Cardiac muscle cell (in vitro differentiated cells and primary cell): ENCODE results near the gene NSUN3. TPM values are rescaled to one million over a fixed set of nuclear protein-coding genes. Genes with fewer than 3 reads are reported as not detected.

Source experiments
- DNase-seq, 2 donors: peaks; one replicate each; pipeline versions ENCODE4 v3.0.0 to v3.0.0-alpha.2; 2010 to 2017; ENCODE audit warnings: low read depth in 1 of 2, low spot score in 1 of 2
- H3K27ac ChIP-seq: fragments of 200-600 bp; sonication (generic); 2 replicates; pipeline ENCODE4 v1.5.1; 2016
- H3K27me3 ChIP-seq: fragments of 200-600 bp; sonication (generic); 2 replicates; pipeline ENCODE4 v1.6.0; 2016; ENCODE audit warnings: control low read depth
- H3K36me3 ChIP-seq: fragments of 200-600 bp; sonication (generic); 2 replicates; pipeline ENCODE4 v1.5.1; 2016; ENCODE audit warnings: control low read depth
- H3K4me1 ChIP-seq: fragments of 200-600 bp; sonication (generic); 2 replicates; pipeline ENCODE4 v1.8.1; 2017; ENCODE audit warnings: low read depth, mild to moderate bottlenecking, mixed run types
- H3K4me3 ChIP-seq: fragments of 200-600 bp; sonication (generic); 2 replicates; pipeline ENCODE4 v1.5.1; 2016; ENCODE audit warnings: mild to moderate bottlenecking
- H3K9me3 ChIP-seq: fragments of 200-600 bp; sonication (generic); 2 replicates; pipeline ENCODE4 v1.5.1; 2017; ENCODE audit warnings: low read depth, mild to moderate bottlenecking, control low read depth
- CTCF ChIP-seq: IDR thresholded peaks from 2 replicates; pipeline ENCODE4 v1.5.1; 2012; ENCODE audit warnings: low read depth, mild to moderate bottlenecking, low read length
- polyA plus RNA-seq: library from polyadenylated mRNA; unstranded; fragments of >200 nt; fragmentation: Nextera tagmentation; extraction: Ambion mirVana; gene quantifications from 2 replicates; pipeline ENCODE4 v1.2.1, GENCODE V29; 2016
- total RNA-seq: library from RNA; depleted of rRNA; stranded (reverse); fragments of >200 nt; gene quantifications from 2 replicates; pipeline ENCODE4 v1.2.3, GENCODE V29; 2016

Gene NSUN3
- total and polyA plus RNA-seq, 2 experiments from 2014 or later = 7.3 to 9.1 TPM

GRCh38 chr3:94064243-94064860, 1.5 kb downstream of the NSUN3 start:
- no peak for DNase-seq
- H3K4me1 ChIP-seq = peaks cover 12% of the 10 kb centered on the region
- no peak overlapping the region for H3K27ac ChIP-seq
- no peaks in the 10 kb centered on the region for H3K36me3 ChIP-seq
- H3K9me3 ChIP-seq = no peaks in the 10 kb centered on the region
- no peaks in the 10 kb centered on the region for H3K27me3 ChIP-seq
- H3K4me3 ChIP-seq = no peak overlapping the region
- TF ChIP-seq CTCF = no peak

- no peak overlapping the region for H3K27ac ChIP-seq
- H3K4me3 ChIP-seq = no peak overlapping the region
- peaks cover 12% of the 10 kb centered on the region for H3K4me1 ChIP-seq
- TF ChIP-seq CTCF = no peak
- DNase-seq = no peak
- H3K9me3 ChIP-seq = no peaks in the 10 kb centered on the region
- no peaks in the 10 kb centered on the region for H3K36me3 ChIP-seq
- H3K27me3 ChIP-seq = no peaks in the 10 kb centered on the region
These were observed 2.3 kb downstream of the NSUN3 start for GRCh38 chr3:94065122-94065521.

GRCh38 chr3:94065819-94066480, 3.1 kb downstream of the NSUN3 start:
- no peak overlapping the region for H3K4me3 ChIP-seq

GRCh38 chr3:94066506-94067500, 3.9 kb downstream of the NSUN3 start:
- H3K27me3 ChIP-seq = no peaks in the 10 kb centered on the region
- TF ChIP-seq CTCF = no peak
- H3K27ac ChIP-seq = no peak overlapping the region
- H3K9me3 ChIP-seq = no peaks in the 10 kb centered on the region
- H3K4me1 ChIP-seq = peaks cover 10% of the 10 kb centered on the region
- no peaks in the 10 kb centered on the region for H3K36me3 ChIP-seq
- no peak for DNase-seq
- H3K4me3 ChIP-seq = no peak overlapping the region

More at GRCh38 chr3:94065819-94066480, 3.1 kb downstream of the NSUN3 start:
- no peak overlapping the region for H3K27ac ChIP-seq
- DNase-seq = no peak
- no peaks in the 10 kb centered on the region for H3K27me3 ChIP-seq
- H3K4me1 ChIP-seq = peaks cover 12% of the 10 kb centered on the region
- no peak for TF ChIP-seq CTCF
- no peaks in the 10 kb centered on the region for H3K36me3 ChIP-seq
- H3K9me3 ChIP-seq = no peaks in the 10 kb centered on the region

GRCh38 chr3:94069194-94069813, 6.4 kb downstream of the NSUN3 start:
- no peaks in the 10 kb centered on the region for H3K36me3 ChIP-seq
- H3K4me1 ChIP-seq = no peaks in the 10 kb centered on the region
- peak; percentile 10 to 49 for DNase-seq
- H3K27ac ChIP-seq = no peak overlapping the region
- TF ChIP-seq CTCF = peak; percentile 49
- no peaks in the 10 kb centered on the region for H3K9me3 ChIP-seq
- H3K27me3 ChIP-seq = no peaks in the 10 kb centered on the region
- no peak overlapping the region for H3K4me3 ChIP-seq
